HG02642 (cell line): ENCODE results near the gene CST7.
"Not testable (repeated sequence)": the region's sequence is repeated elsewhere in the genome, so short reads cannot be mapped to it uniquely, and the experiment has no call there.

ENCODE experiments used
- ATAC-seq: cut with Tn5 transposase; IDR thresholded peaks from one replicate; pipeline ENCODE4 v1.9.1; 2021; ENCODE audit warnings: mild to moderate bottlenecking; ENCODE audit not compliant: unreplicated experiment, poor library complexity

Gene CST7

GRCh38 chr20:24929259-24929658 lies 19.8 kb upstream of the CST7 start:
- not testable (repeated sequence) for ATAC-seq

GRCh38 chr20:24929867-24930723 lies 19.0 kb upstream of the CST7 start:
- not testable (repeated sequence) for ATAC-seq

GRCh38 chr20:24930724-24931688 lies 18.1 kb upstream of the CST7 start:
- not testable (repeated sequence) for ATAC-seq

- ATAC-seq = not testable (repeated sequence)
Observed at GRCh38 chr20:24931893-24932292, 17.2 kb upstream of the CST7 start.

DNA sequence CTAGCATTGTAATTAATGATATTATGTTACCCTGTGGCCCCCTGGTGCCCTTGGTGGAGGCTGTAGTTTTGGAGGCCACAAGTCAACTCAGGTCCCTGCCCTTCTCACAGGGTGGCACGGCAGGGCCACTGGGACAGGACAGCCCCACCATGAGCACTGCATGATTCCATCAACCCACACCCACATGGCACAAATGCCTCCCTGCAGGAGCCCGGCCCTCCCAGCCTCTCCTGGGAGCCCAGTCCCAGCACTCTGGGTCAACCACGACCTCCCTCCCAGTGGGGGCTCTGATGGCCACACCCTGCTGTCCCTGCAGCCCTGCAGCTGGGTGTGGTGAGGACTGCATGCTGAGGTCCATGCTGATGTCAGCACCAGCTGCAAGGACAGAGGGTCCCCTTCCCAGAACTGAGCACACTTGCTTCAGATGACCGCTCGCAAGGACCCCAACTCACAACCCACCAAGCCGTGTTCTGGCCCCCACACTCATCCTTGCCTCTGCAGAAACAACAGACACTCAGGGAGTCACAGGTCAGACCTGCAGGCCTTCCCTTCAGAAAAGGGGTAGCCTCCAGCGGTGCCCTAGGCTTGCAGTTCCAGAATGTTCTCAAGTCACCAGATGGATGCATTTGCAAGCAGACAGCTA lies 15.7 kb upstream of the CST7 start:
- no peak for ATAC-seq

- no peak for ATAC-seq
Observed at GRCh38 chr20:24934101-24934661, 14.9 kb upstream of the CST7 start.

- no peak for ATAC-seq
Observed at GRCh38 chr20:24934716-24935115, 14.4 kb upstream of the CST7 start.

DNA sequence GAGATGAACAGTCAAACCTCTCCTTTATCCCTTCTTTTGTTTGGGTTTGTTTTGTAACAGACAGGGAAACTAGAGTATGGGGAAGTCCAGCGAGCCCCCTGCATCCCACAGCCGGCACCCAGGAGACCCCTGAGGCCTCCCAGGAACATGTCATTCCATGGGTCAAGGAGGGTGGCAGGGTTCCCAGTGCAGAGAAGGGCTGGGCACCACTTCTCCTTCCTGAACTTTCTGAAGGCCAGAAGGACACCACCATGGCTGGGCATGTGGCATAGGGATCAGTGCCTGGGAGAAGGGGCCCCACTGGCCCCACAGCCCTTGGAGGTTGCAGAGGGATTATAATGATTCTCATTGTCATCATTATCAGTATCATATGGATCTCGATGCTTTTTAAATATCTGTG lies 13.9 kb upstream of the CST7 start:
- no peak for ATAC-seq

DNA sequence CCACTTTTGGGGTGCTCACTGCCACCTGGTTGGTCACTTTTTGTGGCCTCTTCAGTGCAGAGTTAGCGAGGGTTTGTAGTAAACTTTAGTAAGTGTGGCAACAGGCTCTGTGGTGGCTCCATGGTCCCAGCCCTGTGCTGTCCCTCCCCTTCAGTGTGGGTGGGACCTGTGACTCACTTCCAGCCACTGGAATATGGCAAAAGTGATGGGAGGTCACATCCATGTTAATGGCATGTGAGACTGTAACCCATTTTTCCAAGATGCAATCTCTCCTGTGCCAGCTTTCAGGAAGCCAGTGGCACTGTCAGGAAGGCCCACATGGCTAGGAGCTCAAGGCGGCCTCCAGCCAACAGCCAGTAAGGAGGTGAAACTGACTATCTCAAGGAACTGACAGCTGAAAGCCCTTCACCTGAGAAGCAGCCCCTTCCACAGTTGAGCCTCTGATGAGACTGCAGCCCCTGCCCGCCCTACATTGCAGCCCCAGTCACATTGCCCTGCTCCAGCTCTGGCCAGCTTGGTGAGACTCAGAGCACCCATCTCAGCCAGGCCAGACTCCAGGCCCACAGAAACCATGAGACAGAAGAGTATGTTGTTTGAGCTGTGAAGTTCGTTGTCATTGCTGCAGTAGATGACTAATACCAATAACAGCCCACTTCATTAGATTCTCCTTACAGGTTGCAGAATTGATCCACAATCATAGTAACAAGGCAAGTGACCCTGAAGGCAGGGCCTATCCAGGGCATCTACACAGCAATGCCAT lies 13.1 kb upstream of the CST7 start:
- no peak for ATAC-seq

GRCh38 chr20:24936526-24937407 lies 12.3 kb upstream of the CST7 start:
- ATAC-seq = no peak

GRCh38 chr20:24937579-24937978 lies 11.5 kb upstream of the CST7 start:
- no peak for ATAC-seq

DNA sequence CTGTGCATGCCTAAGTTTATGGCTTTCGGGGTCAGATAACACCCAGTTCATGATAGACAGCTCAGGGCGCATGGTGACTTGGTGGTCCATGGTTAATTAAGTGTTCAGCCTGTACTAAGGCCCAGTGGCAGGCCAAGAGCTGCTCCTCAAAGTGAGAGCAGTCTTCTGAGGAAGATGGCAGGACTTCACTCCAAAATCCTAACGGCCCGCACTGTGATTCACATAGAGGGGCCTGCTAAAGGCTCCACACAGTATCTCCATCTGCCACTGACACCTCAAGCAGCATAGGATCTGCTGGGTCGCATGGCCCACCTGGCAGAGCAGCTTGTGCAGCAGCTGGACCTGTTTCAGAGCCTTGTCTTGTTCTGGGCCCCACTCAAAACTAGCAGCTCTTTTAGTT lies 10.6 kb upstream of the CST7 start:
- ATAC-seq = no peak

DNA sequence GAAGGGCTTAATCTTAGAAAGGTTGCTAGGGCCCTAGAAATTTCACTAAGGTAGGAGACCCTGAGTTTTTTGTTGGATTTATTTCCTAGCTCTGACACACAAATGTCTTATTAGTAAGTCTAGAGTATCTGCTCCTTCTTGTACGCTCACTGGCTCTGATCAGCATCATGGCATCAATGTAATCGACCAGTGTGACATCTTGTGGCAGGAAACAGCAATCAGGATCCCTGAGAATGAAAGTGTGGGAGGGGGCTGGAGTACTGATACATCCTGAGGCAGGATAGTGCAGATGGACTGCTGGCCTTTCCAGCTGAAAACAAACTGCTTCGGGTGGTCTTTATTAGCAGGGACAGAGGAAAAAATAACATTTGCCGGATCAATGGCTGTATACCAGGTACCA lies 10.0 kb upstream of the CST7 start:
- no peak for ATAC-seq

GRCh38 chr20:24942679-24943078 lies 6.4 kb upstream of the CST7 start:
- no peak for ATAC-seq

DNA sequence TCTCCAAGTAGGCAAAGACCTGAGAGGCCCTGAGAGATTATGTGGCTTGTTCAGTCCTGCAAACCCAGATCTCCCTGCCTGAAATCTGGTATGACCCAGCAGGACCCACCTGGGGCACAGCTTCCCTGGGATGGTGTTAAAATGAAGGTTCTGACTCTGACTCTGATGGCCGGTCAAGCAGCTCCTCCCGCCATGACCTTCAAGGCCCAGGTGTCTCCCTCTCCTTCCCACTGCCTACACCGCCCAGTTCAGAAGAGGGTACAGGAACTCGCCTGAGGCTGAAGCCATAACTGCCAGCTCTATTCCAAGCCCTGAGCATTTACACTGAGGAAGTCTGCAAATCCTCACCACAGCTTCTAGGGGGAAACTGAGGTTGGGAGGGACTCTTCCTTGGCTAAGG lies 5.9 kb upstream of the CST7 start:
- no peak for ATAC-seq

DNA sequence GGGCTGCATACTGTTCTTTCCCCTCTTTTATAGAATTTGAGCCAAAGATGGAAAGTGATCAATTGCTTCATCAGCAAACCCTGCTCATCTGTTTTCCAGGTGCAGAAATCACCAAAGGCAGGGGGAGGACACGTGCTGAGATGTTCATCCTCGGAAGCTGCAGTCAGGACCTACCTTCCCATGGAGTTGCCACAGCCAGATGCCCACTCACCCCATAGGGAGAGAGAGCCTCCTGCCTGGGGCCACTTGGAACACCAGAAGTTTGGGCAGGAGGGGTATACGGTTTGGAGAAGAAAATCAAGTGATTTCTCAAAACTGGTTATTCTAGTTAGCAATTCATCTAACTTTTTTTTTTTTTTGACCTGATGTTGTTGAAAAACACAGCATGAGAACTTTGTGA lies 5.3 kb upstream of the CST7 start:
- ATAC-seq = no peak

- not testable (repeated sequence) for ATAC-seq
Observed at GRCh38 chr20:24946376-24946775, 2.7 kb upstream of the CST7 start.

GRCh38 chr20:24948396-24948938 lies 602 bp upstream of the CST7 start:
- not testable (repeated sequence) for ATAC-seq
